MCF 10A (cell line): Measurements from ENCODE around the gene IKZF1. TPM values are rescaled to one million over a fixed set of nuclear protein-coding genes. Genes with fewer than 3 reads are reported as not detected.

ENCODE experiments used
- BruUV-seq: library from RNA; stranded (reverse); fragments of 400-500 nt; replicated peaks from 2 replicates; lab custom pipeline; 2021; lab: Mats Ljungman, UMichigan
- CTCF ChIA-PET: fragments of 300-600 bp; sonication (Branson Sonifier 250); formaldehyde crosslinking; extraction: SDS; loops from one replicate; lab custom pipeline; 2021; ENCODE audit warnings: antibody characterized with exemption, inconsistent platforms; lab: Yijun Ruan, JAX
- POLR2A ChIA-PET: fragments of 300-600, 350-650 bp; sonication (Branson Sonifier 250); formaldehyde crosslinking; extraction: SDS; loops from one replicate; lab custom pipeline; 2020; ENCODE audit warnings: antibody characterized with exemption, inconsistent platforms; lab: Yijun Ruan, JAX
- DNase-seq: peaks from one replicate; pipeline ENCODE4 v3.0.0-alpha.2; 2018; ENCODE audit not compliant: unreplicated experiment
- H3K27ac Mint-ChIP-seq: one replicate; pipeline ENCODE4 v1.8.0; 2022; ENCODE audit warnings: mild to moderate bottlenecking, low read depth, mixed read lengths; ENCODE audit not compliant: unreplicated experiment
- H3K27me3 Mint-ChIP-seq: one replicate; pipeline ENCODE4 v1.8.0; 2022; ENCODE audit warnings: mixed read lengths; ENCODE audit not compliant: insufficient read depth, unreplicated experiment
- H3K36me3 Mint-ChIP-seq: one replicate; pipeline ENCODE4 v1.8.0; 2022; ENCODE audit warnings: mild to moderate bottlenecking, moderate library complexity, mixed read lengths; ENCODE audit not compliant: insufficient read depth, unreplicated experiment
- H3K4me1 Mint-ChIP-seq: one replicate; pipeline ENCODE4 v1.8.0; 2022; ENCODE audit warnings: mixed read lengths; ENCODE audit not compliant: insufficient read depth, unreplicated experiment
- H3K4me3 Mint-ChIP-seq: one replicate; pipeline ENCODE4 v1.8.0; 2022; ENCODE audit warnings: mild to moderate bottlenecking, moderate library complexity, mixed read lengths; ENCODE audit not compliant: unreplicated experiment
- H3K9me3 Mint-ChIP-seq: one replicate; pipeline ENCODE4 v1.8.0; 2022; ENCODE audit warnings: mixed read lengths; ENCODE audit not compliant: unreplicated experiment
- CTCF ChIP-seq: fragments of 200-600 bp; IDR thresholded peaks from one replicate; pipeline ENCODE4 v1.8.0; 2022; ENCODE audit warnings: antibody characterized with exemption, mild to moderate bottlenecking; ENCODE audit not compliant: unreplicated experiment
- intact Hi-C: fragments of 100-400 bp; cut with micrococcal nuclease; formaldehyde crosslinking; loops from 2 replicates; pipeline ENCODE4 v1.14.1; 2022
- total RNA-seq: library from RNA; stranded (reverse); gene quantifications from 2 replicates; pipeline ENCODE4 v1.2.3, GENCODE V29; 2022

The IKZF1 gene
- total RNA-seq, 1 experiment from 2014 or later: not detected

- Mint-ChIP-seq H3K4me3 (no peak overlapping the region), H3K27me3 (peaks cover 73% of the 10 kb centered on the region), H3K36me3 (no peaks in the 10 kb centered on the region), H3K4me1 (no peaks in the 10 kb centered on the region), H3K9me3 (no peaks in the 10 kb centered on the region), H3K27ac (no peak overlapping the region)
- no peak for DNase-seq
- TF ChIP-seq CTCF: no peak
- ChIA-PET CTCF (interaction anchor here (0.5 kb wide), 1 partner anchor 838 kb away, joined by 3 read pairs; no protein-coding TSS in a partner anchor), POLR2A (no interaction called here)
- intact Hi-C loops: no loop called here
- BruUV-seq: no TSS peak
Observed at GRCh38 chr7:50295133-50295532, 9.4 kb upstream of the IKZF1 start.

- no peak for DNase-seq
- H3K36me3 Mint-ChIP-seq: no peaks in the 10 kb centered on the region
- H3K4me1 Mint-ChIP-seq: no peaks in the 10 kb centered on the region
- peaks cover 82% of the 10 kb centered on the region for H3K27me3 Mint-ChIP-seq
- CTCF ChIA-PET: interaction anchor here (1.3 kb wide), 1 partner anchor 91 kb away, joined by 3 read pairs; no protein-coding TSS in a partner anchor
- TF ChIP-seq CTCF: no peak
- POLR2A ChIA-PET: no interaction called here
- H3K4me3 Mint-ChIP-seq: no peak overlapping the region
- H3K27ac Mint-ChIP-seq: no peak overlapping the region
- BruUV-seq: no TSS peak
- intact Hi-C loops: no loop called here
- no peaks in the 10 kb centered on the region for H3K9me3 Mint-ChIP-seq
Observed at GRCh38 chr7:50296799-50297198, 7.7 kb upstream of the IKZF1 start.

- TF ChIP-seq CTCF: no peak
- peak; percentile 26 for DNase-seq
- CTCF ChIA-PET: interaction anchor here (0.6 to 1.0 kb wide), 2 partner anchors 69 to 94 kb away, joined by 3 to 4 read pairs; no protein-coding TSS in a partner anchor
- H3K4me1 Mint-ChIP-seq: no peaks in the 10 kb centered on the region
- no peaks in the 10 kb centered on the region for H3K9me3 Mint-ChIP-seq
- no peak overlapping the region for H3K27ac Mint-ChIP-seq
- no peak overlapping the region for H3K4me3 Mint-ChIP-seq
- peaks cover 61% of the 10 kb centered on the region for H3K27me3 Mint-ChIP-seq
- POLR2A ChIA-PET: no interaction called here
- H3K36me3 Mint-ChIP-seq: no peaks in the 10 kb centered on the region
- intact Hi-C loops: no loop called here
- no TSS peak for BruUV-seq
Observed at GRCh38 chr7:50298811-50299562, 5.5 kb upstream of the IKZF1 start.

- no TSS peak for BruUV-seq
- no peak for DNase-seq
- H3K9me3 Mint-ChIP-seq: no peaks in the 10 kb centered on the region
- ChIA-PET CTCF (interaction anchor here (1.0 kb wide), 1 partner anchor 95 kb away, joined by 3 read pairs; no protein-coding TSS in a partner anchor), POLR2A (no interaction called here)
- intact Hi-C loops: no loop called here
- TF ChIP-seq CTCF: no peak
- H3K27ac Mint-ChIP-seq: no peak overlapping the region
- no peaks in the 10 kb centered on the region for H3K36me3 Mint-ChIP-seq
- no peaks in the 10 kb centered on the region for H3K4me1 Mint-ChIP-seq
- peaks cover 54% of the 10 kb centered on the region for H3K27me3 Mint-ChIP-seq
- no peak overlapping the region for H3K4me3 Mint-ChIP-seq
Observed at GRCh38 chr7:50300336-50300735, 4.2 kb upstream of the IKZF1 start.
